Epidermal melanocyte (primary cell): Measurements from ENCODE around the gene GCC1.
A peak's percentile ranks its signal among the peaks of the same experiment; 100 is the strongest.
"Not testable (repeated sequence)": the region's sequence is repeated elsewhere in the genome, so short reads cannot be mapped to it uniquely, and the experiment has no call there.

Source experiments
- DNase-seq: peaks from one replicate; pipeline ENCODE4 v3.0.0; 2011; ENCODE audit warnings: low spot score; ENCODE audit not compliant: insufficient read length

GCC1 gene

DNA sequence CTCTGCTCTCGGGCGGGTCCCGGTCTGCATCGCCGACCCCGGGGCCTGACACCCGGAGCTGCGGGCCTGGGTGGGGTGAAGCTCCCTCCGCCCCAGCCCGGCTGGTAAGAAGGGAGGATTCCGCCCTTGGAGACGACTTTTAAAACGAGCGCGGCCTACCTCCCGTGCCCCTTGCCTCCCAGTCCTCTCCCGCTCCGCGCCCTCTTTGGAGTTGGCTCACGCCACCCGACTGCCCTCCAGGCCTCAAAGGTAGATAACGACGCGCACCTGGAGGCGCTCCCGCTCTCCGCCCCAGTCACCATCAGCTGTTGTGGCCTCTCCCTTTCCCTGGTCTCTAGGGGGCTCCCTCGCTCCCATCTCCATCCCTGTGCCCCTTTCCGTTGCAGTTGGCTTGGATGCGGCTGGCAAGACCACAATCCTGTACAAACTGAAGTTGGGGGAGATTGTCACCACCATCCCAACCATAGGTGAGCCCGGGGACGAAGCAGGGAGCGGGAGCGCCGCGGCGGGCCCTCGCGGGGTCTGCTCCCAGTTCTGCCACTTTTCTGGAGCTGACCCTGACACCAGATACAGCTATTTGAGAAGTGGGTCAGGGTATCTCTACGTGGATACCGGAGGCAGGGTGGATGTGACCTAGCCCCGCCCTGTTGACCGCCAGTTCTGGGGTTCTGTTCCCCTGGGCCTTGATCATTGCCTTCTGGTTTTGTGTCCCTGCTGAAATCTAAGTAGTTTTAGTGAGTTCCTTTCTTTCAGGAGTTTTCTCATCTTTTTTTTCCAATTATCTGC, 3.5 kb upstream of the GCC1 start:
- peak; percentile 61 for DNase-seq

- DNase-seq, result peak; percentile 92
These were observed 2.8 kb upstream of the GCC1 start, which contains the start of gene ARF5 for GRCh38 chr7:127588019-127588696. ARF5 (plus strand) TSS chr7:127588411; CDS start chr7:127588499, 88 bp downstream.

GRCh38 chr7:127587663-127588018, 2.2 kb upstream of the GCC1 start:
- no peak for DNase-seq

DNA sequence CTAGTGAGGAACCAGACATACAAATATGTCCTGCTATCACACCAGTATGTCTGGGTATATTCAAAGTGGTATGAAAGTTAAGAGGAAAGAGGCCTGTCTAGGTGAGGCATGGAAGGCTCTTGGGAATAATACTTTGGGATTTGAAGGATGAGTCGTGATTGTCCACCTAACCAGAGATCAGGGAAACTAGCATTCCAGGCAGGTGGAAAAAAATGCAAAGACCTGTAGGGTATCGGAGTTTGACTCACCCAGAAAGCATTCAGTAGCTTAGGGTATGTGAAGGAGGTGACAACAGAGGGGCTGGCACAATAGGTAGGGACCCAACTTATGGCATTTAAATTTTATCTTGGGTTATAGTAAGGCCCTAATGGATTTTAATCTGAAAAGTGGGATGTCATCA, 950 bp upstream of the GCC1 start:
- no peak for DNase-seq

DNA sequence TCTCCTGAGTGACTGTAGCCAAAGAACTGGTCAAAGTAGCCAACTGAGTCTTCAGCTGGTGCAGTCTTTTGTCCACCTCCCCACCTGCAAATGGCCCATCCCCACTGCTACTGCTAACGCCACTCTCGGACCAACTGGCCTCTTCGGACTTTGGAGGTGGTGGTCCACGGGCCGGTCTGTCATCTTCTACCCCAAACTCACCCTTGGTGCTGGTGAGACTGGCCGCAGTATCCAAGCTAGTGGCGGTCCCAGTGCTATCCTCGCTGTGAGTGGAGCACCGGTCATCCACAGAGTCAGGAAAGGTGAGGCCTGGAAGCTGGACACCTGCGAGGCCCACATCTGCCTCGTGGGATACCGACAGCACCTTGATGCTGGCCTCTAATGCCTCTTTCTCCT, 750 bp downstream of the GCC1 start:
- no peak for DNase-seq

DNA sequence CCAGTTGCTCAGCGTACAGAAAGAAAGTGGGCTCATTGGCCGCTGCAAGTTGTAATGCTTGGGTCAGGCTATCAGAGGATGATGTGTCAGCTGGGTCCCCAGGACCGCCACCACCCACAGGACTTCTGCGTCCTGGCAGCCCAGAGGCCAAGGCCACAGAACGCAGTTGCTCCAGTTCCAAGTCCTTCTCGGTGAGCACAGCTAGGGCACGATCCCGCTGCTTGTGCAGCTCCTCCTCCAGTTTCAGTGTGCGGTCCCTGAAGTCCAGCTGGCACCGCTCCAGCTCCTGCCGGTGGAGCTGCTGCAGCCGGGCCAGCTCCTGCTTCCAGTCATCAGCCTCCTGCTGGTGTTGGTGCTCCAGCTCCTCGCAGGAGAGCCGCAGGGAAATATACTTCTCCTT, 3.0 kb downstream of the GCC1 start:
- DNase-seq, result no peak

DNA sequence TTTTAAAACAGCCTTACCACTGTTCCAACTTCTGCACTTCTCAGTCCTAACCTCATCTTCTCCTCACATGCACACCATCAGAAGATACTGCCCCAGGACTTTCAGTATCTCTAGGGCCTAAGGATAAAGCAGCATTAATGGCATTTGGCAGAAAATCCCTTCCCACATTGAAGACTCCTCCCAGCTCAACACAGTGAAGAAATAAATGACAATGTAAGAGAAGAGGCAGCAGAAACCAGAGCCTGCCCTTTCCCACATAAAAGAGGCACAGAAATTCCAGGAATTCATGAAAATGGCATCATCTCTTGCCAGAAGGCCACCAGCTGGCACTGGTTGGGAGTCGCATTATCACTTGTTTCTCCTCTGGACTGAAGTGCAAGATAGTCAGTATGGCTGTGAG, 3.7 kb downstream of the GCC1 start:
- peak; percentile 73 for DNase-seq

DNA sequence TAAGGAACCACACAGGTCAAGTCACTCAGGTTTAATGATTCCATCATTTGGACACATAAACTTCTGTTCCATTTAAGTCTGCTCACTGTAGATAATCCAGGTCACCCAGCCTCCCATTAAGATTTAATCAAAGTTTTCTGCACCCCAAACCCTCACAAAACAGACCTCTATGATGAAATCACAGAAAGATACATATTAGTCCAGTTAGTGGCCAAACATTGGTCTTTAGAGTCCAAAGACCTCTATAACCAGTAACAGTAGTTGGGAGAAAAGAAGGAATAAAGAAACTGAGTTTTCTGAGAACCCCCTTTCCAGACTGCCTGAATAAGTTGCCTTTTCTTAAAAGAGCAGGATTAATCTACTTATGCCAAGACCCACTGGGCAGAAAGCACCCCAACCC, 4.8 kb downstream of the GCC1 start:
- no peak for DNase-seq

- no peak for DNase-seq
These were observed 6.6 kb downstream of the GCC1 start for GRCh38 chr7:127578711-127579275.

DNA sequence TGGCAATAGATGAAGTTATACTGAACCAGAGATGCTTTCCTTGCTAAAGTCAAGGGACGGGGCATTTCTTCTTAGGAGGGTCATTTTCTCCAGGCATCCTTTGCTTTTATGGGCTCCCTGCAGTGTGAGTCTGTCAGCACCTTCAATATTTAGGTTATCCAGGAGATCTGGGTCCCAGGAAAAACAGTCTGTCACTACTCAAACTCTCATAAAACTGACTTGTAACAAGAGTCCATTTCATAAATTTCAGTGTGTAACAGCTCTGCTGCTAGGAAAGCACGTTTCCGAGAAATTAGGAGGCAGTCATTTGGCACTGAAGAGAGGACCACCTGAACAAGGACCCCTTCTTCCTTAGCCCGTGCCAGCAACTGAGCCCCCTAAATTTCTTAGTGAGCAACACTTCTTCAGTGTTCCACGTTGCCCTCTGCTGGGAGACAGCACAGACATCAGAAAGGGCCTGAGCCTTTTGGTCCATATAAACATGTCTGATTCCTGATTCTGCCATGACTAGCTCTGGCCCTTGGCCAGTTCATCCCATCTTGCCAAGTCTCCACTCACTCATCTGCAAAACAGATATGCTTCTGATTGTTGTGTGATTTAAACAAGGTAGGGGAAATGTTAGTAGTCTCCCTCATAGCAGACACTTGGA, 7.2 kb downstream of the GCC1 start:
- no peak for DNase-seq

DNA sequence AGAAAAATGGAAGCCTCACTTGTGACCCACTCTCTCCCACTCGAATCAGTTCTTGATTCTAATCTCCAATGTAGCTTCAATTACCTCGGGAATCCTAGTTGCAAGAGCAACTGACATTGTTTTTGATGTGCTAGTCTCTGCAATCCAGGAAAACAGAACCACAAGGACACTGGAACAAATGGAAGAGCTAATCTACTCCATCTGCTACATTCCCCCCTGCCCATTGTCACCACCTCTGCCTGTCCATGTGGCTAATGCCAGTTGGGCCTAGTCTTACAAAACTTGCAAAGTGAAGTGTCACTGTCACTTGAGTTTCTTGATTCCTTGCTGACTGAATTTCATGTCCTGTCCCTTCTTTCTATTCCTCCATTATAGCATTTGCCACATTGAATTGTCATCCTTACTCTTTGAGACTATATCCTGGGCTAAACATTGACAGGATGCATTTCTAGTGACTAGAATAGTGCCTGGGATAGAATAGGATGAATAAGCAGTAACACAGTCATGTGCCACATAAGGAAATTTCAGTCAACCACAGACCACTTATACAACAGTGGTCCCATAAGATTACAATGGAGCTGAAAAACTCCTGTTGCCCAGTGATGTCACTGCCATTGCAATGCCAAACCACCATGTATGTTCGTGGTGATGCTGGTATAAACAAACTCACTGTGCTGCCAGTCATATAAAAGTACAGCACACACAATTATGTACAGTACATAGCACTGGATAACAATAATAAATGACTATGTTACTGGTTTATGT, 13.5 kb downstream of the GCC1 start:
- no peak for DNase-seq

DNA sequence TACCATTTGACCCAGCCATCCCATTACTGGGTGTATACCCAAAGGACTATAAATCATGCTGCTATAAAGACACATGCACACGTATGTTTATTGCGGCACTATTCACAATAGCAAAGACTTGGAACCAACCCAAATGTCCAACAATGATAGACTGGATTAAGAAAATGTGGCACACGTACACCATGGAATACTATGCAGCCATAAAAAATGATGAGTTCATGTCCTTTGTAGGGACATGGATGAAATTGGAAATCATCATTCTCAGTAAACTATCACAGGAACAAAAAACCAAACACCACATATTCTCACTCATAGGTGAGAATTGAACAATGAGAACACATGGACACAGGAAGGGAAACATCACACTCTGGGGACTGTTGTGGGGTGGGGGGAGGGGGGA, 17.4 kb downstream of the GCC1 start:
- not testable (repeated sequence) for DNase-seq

- no peak for DNase-seq
These were observed 19.2 kb downstream of the GCC1 start for GRCh38 chr7:127566242-127566641.

DNA sequence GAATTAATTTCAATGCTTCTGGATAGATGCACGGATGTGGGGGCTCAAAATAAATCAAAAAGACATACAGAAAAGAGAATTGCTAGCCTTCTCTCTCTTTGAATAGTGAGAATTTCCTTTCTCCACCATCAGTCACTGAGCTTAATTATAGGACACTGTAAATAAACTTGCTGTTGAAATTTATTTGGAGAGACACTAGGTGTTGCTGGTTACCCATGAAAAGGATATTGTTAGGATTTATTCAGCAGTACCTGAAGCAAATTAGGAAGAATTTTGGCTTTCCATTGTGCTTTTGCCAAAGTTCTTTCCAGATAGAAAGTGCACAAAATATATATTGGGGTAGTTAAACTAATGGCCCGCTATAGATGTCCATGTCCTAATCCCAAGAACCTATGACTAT, 27.6 kb downstream of the GCC1 start:
- DNase-seq, result no peak

- no peak for DNase-seq
These were observed 29.0 kb downstream of the GCC1 start for GRCh38 chr7:127556404-127556803.

- DNase-seq, result no peak
These were observed 33.5 kb downstream of the GCC1 start for GRCh38 chr7:127551941-127552340.

DNA sequence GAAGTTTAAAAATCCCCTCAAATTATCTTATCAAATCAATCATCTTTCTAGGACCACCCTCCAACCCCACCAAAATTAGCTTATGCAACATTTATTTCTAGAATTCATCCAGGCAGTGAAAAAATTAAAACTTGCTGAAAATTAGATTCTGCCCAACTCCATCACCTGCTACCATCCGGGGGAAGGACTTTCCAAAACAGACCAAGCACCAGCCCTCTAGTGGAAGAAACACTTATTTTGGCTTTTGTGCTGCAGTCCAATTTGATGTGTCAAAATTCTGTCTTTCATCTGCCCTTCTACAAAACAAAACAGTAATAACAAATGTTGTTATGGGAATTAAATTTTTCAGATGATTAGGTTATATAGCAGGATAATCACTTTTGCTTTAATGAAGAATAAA, 35.1 kb downstream of the GCC1 start:
- no peak for DNase-seq

GRCh38 chr7:127546313-127546712, 39.1 kb downstream of the GCC1 start:
- DNase-seq, result no peak

GRCh38 chr7:127541548-127541947, 43.8 kb downstream of the GCC1 start:
- no peak for DNase-seq

GRCh38 chr7:127540461-127540860, 44.9 kb downstream of the GCC1 start:
- DNase-seq, result not testable (repeated sequence)

DNA sequence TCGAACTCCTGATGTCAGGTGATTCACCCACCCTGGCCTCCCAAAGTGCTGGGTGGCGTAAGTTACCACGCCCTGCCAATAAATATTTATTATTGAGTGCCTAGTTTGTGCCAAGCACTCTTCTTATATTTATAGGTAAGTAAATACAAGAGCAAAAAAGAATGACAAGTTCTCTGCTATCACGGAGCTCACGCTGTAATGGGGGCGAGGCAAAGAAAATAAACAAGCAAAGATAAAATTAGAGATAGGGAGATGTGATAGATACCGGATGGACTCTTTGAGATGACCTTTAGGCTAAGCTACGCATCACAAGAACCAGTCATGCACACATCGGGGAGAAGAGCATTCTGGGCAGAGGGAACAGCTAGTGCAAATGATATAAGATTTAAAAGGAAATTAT, 46.3 kb downstream of the GCC1 start:
- no peak for DNase-seq
